ENCODE results near the gene FAM151A. TPM values are rescaled to one million over a fixed set of nuclear protein-coding genes. Genes with fewer than 3 reads are reported as not detected.

FAM151A gene
- total and polyA plus RNA-seq, 2 experiments from 2014 or later: 0.10 TPM; not detected in 1

GRCh38 chr1:54569339-54569738, 54.0 kb downstream of the FAM151A start (continued):
- TF ChIP-seq ZNF462 (CRISPR knock-in tag; IDR thresholded peaks at IDR 0.05) (no peak), STAT1 (IDR thresholded peaks at IDR 0.05; ENCODE audit: unreplicated experiment) (no peak), CTCF (conservative IDR thresholded peaks at IDR 0.05; ENCODE audit: low read depth in 2 of 2) (no peak), EZH2 (IDR thresholded peaks at IDR 0.05; ENCODE audit: low read depth, unreplicated experiment) (no peak)

GRCh38 chr1:54567961-54568360, 55.4 kb downstream of the FAM151A start:
- no peak for ATAC-seq
- no peak overlapping the region for H3K4me3 ChIP-seq
- H3K79me2 ChIP-seq (replicated peaks; ENCODE audit: insufficient read depth): no peaks in the 10 kb centered on the region
- H3K9me2 ChIP-seq (ENCODE audit: insufficient read depth): no peaks in the 10 kb centered on the region
- no peaks in the 10 kb centered on the region for H3K27me3 ChIP-seq (ENCODE audit: insufficient read depth)
- Mint-ChIP-seq H3K9me3 (peaks cover 9% of the 10 kb centered on the region), H3K36me3 (ENCODE audit: low read depth) (peaks cover 3% of the 10 kb centered on the region), H3K4me3 (no peak overlapping the region; the same call in 2 of the 3 replicates), H3K27me3 (ENCODE audit: insufficient read depth, low read depth, poor library complexity) (peaks cover 15% of the 10 kb centered on the region), H3K27ac (no peak overlapping the region), H3K4me1 (peaks cover 44% of the 10 kb centered on the region)
- H3K27ac ChIP-seq (ENCODE audit: low read depth): no peak overlapping the region
- no peaks in the 10 kb centered on the region for H4K20me1 ChIP-seq (replicated peaks; ENCODE audit: insufficient read depth)
- peaks cover 18% of the 10 kb centered on the region for H3K4me1 ChIP-seq (ENCODE audit: insufficient read depth)
- no peak overlapping the region for H3K4me2 ChIP-seq
- 0 out of 2 replicates have a peak, but pooled peaks cover 2% of the 10 kb centered on the region for H3F3A ChIP-seq (replicated peaks; ENCODE audit: low read depth)
- no peak for DNase-seq (ENCODE audit: low spot score)
- no peak for TF ChIP-seq NANOG (IDR thresholded peaks at IDR 0.05; ENCODE audit: borderline replicate concordance)
- no peak for TF ChIP-seq POLR2AphosphoS5 (IDR thresholded peaks at IDR 0.05; ENCODE audit: low read depth)
- H3K36me3 ChIP-seq (ENCODE audit: insufficient read depth): no peaks in the 10 kb centered on the region
- H2AFZ ChIP-seq: no peak overlapping the region

Data from GM23338 (cell line).